Neural cell (in vitro differentiated cells): ENCODE measurements around the gene CERT1. TPM values are rescaled to one million over a fixed set of nuclear protein-coding genes. Genes with fewer than 3 reads are reported as not detected.
"Not testable (repeated sequence)": the region's sequence is repeated elsewhere in the genome, so short reads cannot be mapped to it uniquely, and the experiment has no call there.

Source experiments
- H2AFZ ChIP-seq: fragments of 200-600, 300-800 bp; sonication (generic), shearing (Covaris generic); 2 replicates; pipeline ENCODE4 v1.6.0; 2014; ENCODE audit warnings: low read depth, mild to moderate bottlenecking, antibody characterized with exemption, low read length, moderate library complexity
- H3F3A ChIP-seq: fragments of 200-600 bp; shearing (Covaris generic); 2 replicates; pipeline ENCODE4 v1.6.1; 2016; ENCODE audit warnings: mild to moderate bottlenecking, moderate library complexity, mixed read lengths, antibody characterized with exemption, low read length; ENCODE audit not compliant: insufficient read depth, poor library complexity, severe bottlenecking
- H3K27ac ChIP-seq: fragments of 200-600, 300-800 bp; sonication (generic), shearing (Covaris generic); 2 replicates; pipeline ENCODE4 v1.5.1; 2014; ENCODE audit warnings: mild to moderate bottlenecking, low read length, moderate library complexity
- H3K27me3 ChIP-seq: fragments of 300-800, 200-600 bp; sonication (generic), shearing (Covaris generic); 2 replicates; pipeline ENCODE4 v1.6.0; 2014; ENCODE audit warnings: mild to moderate bottlenecking, low read depth, low read length, moderate library complexity; ENCODE audit not compliant: insufficient read depth
- H3K36me3 ChIP-seq: fragments of 300-800, 200-600 bp; sonication (generic), shearing (Covaris generic); 2 replicates; pipeline ENCODE4 v1.5.1; 2014; ENCODE audit warnings: mild to moderate bottlenecking, antibody characterized with exemption, low read length, moderate library complexity; ENCODE audit not compliant: insufficient read depth
- H3K4me2 ChIP-seq: fragments of 300-800, 200-600 bp; sonication (generic), shearing (Covaris generic); 2 replicates; pipeline ENCODE4 v1.6.0; 2014; ENCODE audit warnings: mild to moderate bottlenecking, low read length
- H3K4me3 ChIP-seq: fragments of 300-800, 200-600 bp; sonication (generic), shearing (Covaris generic); 2 replicates; pipeline ENCODE4 v1.5.1; 2014; ENCODE audit warnings: mild to moderate bottlenecking, low read length, moderate library complexity
- H3K79me2 ChIP-seq: fragments of 200-600 bp; shearing (Covaris generic); replicated peaks from 2 replicates; pipeline ENCODE4 v1.6.0; 2014; ENCODE audit warnings: mild to moderate bottlenecking, low read length, moderate library complexity; ENCODE audit not compliant: insufficient read depth
- H3K9ac ChIP-seq: fragments of 300-800, 200-600 bp; sonication (generic), shearing (Covaris generic); 2 replicates; pipeline ENCODE4 v1.6.1; 2016; ENCODE audit warnings: mild to moderate bottlenecking, low read length, mixed read lengths
- H3K9me2 ChIP-seq: fragments of 200-600 bp; shearing (Covaris generic); 2 replicates; pipeline ENCODE4 v1.6.1; 2016; ENCODE audit warnings: mild to moderate bottlenecking, low read length, mixed read lengths; ENCODE audit not compliant: insufficient read depth
- H3K9me3 ChIP-seq: fragments of 200-600, 300-800 bp; sonication (generic), shearing (Covaris generic); 2 replicates; pipeline ENCODE4 v1.6.1; 2016; ENCODE audit warnings: mild to moderate bottlenecking, mixed run types, low read length, moderate library complexity, mixed read lengths
- H4K20me1 ChIP-seq: fragments of 200-600 bp; shearing (Covaris generic); 2 replicates; pipeline ENCODE4 v1.6.1; 2016; ENCODE audit warnings: mild to moderate bottlenecking, mixed run types; ENCODE audit not compliant: insufficient read depth
- CTCF ChIP-seq: fragments of 450-650 bp; IDR thresholded peaks from 2 replicates; pipeline ENCODE4 v1.5.1; 2014; ENCODE audit warnings: antibody characterized with exemption, mild to moderate bottlenecking, moderate library complexity; ENCODE audit not compliant: poor library complexity, severe bottlenecking
- EP300 ChIP-seq: fragments of 450-650 bp; conservative IDR thresholded peaks from 2 replicates; pipeline ENCODE4 v1.6.1; 2014; ENCODE audit warnings: antibody characterized with exemption, mild to moderate bottlenecking, moderate library complexity; ENCODE audit not compliant: poor library complexity, severe bottlenecking
- EZH2 ChIP-seq: fragments of 200-600, 300-800 bp; shearing (Covaris generic), sonication (generic); IDR thresholded peaks from 2 replicates; pipeline ENCODE4 v1.6.1; 2014; ENCODE audit warnings: antibody characterized with exemption, low read length, borderline replicate concordance, mild to moderate bottlenecking; ENCODE audit not compliant: insufficient read depth, poor library complexity, severe bottlenecking
- MXI1 ChIP-seq: fragments of 450-650 bp; conservative IDR thresholded peaks from 2 replicates; pipeline ENCODE4 v1.6.1; 2014; ENCODE audit warnings: antibody characterized with exemption, mild to moderate bottlenecking; ENCODE audit not compliant: poor library complexity, severe bottlenecking
- POLR2AphosphoS5 ChIP-seq: IDR thresholded peaks from 2 replicates; pipeline ENCODE4 v1.6.1; 2012
- RAD21 ChIP-seq: fragments of 450-650 bp; conservative IDR thresholded peaks from 2 replicates; pipeline ENCODE4 v1.6.1; 2014; ENCODE audit warnings: antibody characterized with exemption, mild to moderate bottlenecking, moderate library complexity
- SMC3 ChIP-seq: fragments of 450-650 bp; conservative IDR thresholded peaks from 2 replicates; pipeline ENCODE4 v1.6.1; 2014; ENCODE audit warnings: antibody characterized with exemption, mild to moderate bottlenecking, moderate library complexity; ENCODE audit not compliant: poor library complexity
- TAF1 ChIP-seq: IDR thresholded peaks from 2 replicates; pipeline ENCODE4 v1.6.1; 2012; ENCODE audit warnings: low read depth
- polyA plus RNA-seq: library from polyadenylated mRNA; depleted of rRNA; stranded (reverse); fragments of >200 nt; gene quantifications from 2 replicates; pipeline ENCODE4 v1.2.3, GENCODE V29; 2014
- TF ChIP-seq, protein P1 (sequence below): IDR thresholded peaks from 2 replicates; pipeline ENCODE4 v1.6.1; 2012; ENCODE audit warnings: borderline replicate concordance

CERT1 gene
- polyA plus RNA-seq, 1 donor from 2014 or later, result 24.3 TPM

- peaks cover 10% of the 10 kb centered on the region for H3K79me2 ChIP-seq
- no peak overlapping the region for H2AFZ ChIP-seq
Measured at GRCh38 chr5:75534734-75535133, 23.3 kb upstream of the CERT1 start.

GRCh38 chr5:75533716-75534115 is 22.3 kb upstream of the CERT1 start:
- not testable (repeated sequence) for H3K4me2 ChIP-seq, H3K27me3 ChIP-seq, H3K9ac ChIP-seq, H2AFZ ChIP-seq, H3K36me3 ChIP-seq, H3K4me3 ChIP-seq, H3K27ac ChIP-seq, H3K9me2 ChIP-seq, H3F3A ChIP-seq, H4K20me1 ChIP-seq, H3K9me3 ChIP-seq
- H3K79me2 ChIP-seq, result peaks cover 14% of the 10 kb centered on the region

More at GRCh38 chr5:75534734-75535133, 23.3 kb upstream of the CERT1 start:
- Histone ChIP-seq H3K4me2 (no peak overlapping the region), H3K36me3 (no peaks in the 10 kb centered on the region), H3K9ac (no peak overlapping the region), H3K9me2 (no peaks in the 10 kb centered on the region), H4K20me1 (no peaks in the 10 kb centered on the region), H3K4me3 (no peak overlapping the region), H3K9me3 (peaks cover 7% of the 10 kb centered on the region), H3K27me3 (no peaks in the 10 kb centered on the region), H3K27ac (no peak overlapping the region), H3F3A (no peaks in the 10 kb centered on the region)
- no peak for TF ChIP-seq SMC3
- no peak for TF ChIP-seq TAF1
- no peak for TF ChIP-seq CTCF
- TF ChIP-seq EP300, result no peak
- TF ChIP-seq RAD21, result no peak
- TF ChIP-seq, protein P1, sequence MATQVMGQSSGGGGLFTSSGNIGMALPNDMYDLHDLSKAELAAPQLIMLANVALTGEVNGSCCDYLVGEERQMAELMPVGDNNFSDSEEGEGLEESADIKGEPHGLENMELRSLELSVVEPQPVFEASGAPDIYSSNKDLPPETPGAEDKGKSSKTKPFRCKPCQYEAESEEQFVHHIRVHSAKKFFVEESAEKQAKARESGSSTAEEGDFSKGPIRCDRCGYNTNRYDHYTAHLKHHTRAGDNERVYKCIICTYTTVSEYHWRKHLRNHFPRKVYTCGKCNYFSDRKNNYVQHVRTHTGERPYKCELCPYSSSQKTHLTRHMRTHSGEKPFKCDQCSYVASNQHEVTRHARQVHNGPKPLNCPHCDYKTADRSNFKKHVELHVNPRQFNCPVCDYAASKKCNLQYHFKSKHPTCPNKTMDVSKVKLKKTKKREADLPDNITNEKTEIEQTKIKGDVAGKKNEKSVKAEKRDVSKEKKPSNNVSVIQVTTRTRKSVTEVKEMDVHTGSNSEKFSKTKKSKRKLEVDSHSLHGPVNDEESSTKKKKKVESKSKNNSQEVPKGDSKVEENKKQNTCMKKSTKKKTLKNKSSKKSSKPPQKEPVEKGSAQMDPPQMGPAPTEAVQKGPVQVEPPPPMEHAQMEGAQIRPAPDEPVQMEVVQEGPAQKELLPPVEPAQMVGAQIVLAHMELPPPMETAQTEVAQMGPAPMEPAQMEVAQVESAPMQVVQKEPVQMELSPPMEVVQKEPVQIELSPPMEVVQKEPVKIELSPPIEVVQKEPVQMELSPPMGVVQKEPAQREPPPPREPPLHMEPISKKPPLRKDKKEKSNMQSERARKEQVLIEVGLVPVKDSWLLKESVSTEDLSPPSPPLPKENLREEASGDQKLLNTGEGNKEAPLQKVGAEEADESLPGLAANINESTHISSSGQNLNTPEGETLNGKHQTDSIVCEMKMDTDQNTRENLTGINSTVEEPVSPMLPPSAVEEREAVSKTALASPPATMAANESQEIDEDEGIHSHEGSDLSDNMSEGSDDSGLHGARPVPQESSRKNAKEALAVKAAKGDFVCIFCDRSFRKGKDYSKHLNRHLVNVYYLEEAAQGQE, result no peak
- TF ChIP-seq EZH2, result no peak
- TF ChIP-seq MXI1, result no peak
- TF ChIP-seq POLR2AphosphoS5, result no peak

GRCh38 chr5:75532190-75532589 is 20.8 kb upstream of the CERT1 start:
- TF ChIP-seq TAF1, result no peak
- TF ChIP-seq MXI1, result no peak
- no peak for TF ChIP-seq POLR2AphosphoS5
- TF ChIP-seq SMC3, result no peak
- no peak for TF ChIP-seq EP300
- no peak for TF ChIP-seq CTCF
- TF ChIP-seq, protein P1, result no peak
- no peak for TF ChIP-seq RAD21
- Histone ChIP-seq H4K20me1 (no peaks in the 10 kb centered on the region), H3K4me3 (no peak overlapping the region), H3K27me3 (no peaks in the 10 kb centered on the region), H3K27ac (no peak overlapping the region), H3K9me2 (no peaks in the 10 kb centered on the region), H3K4me2 (no peak overlapping the region), H3F3A (no peaks in the 10 kb centered on the region), H3K36me3 (no peaks in the 10 kb centered on the region), H3K79me2 (peaks cover 14% of the 10 kb centered on the region), H3K9me3 (peaks cover 7% of the 10 kb centered on the region), H2AFZ (no peak overlapping the region), H3K9ac (no peak overlapping the region)
